Bronchial epithelial cell (primary cell): ENCODE results near the gene CD177. TPM values are rescaled to one million over a fixed set of nuclear protein-coding genes. Genes with fewer than 3 reads are reported as not detected.

ENCODE experiments used
- DNase-seq: peaks from one replicate; pipeline ENCODE4 v3.0.0-alpha.2; 2010; ENCODE audit warnings: low read depth
- FAIRE-seq: peaks from 2 replicates; lab custom pipeline; 2011; peaks lifted over from hg19 to GRCh38; lab: Jason Lieb, UNC
- H3K27me3 ChIP-seq: 2 replicates; pipeline ENCODE4 v1.5.1; 2011; ENCODE audit warnings: low read length; ENCODE audit not compliant: control insufficient read depth, insufficient read depth
- H3K36me3 ChIP-seq: 2 replicates; pipeline ENCODE4 v1.5.1; 2011; ENCODE audit warnings: low read length; ENCODE audit not compliant: control insufficient read depth, insufficient read depth
- H3K4me3 ChIP-seq: 2 replicates; pipeline ENCODE4 v1.5.1; 2011; ENCODE audit warnings: mild to moderate bottlenecking, low read depth, low read length, control low read depth
- CTCF ChIP-seq: IDR thresholded peaks from 2 replicates; pipeline ENCODE4 v1.5.1; 2011; ENCODE audit warnings: mild to moderate bottlenecking, moderate library complexity, low read length, control low read depth, inconsistent platforms; ENCODE audit not compliant: insufficient read depth, severe bottlenecking
- total RNA-seq: library from RNA; depleted of rRNA; stranded (reverse); fragments of >200 nt; gene quantifications from 2 replicates; pipeline ENCODE4 v1.2.1, GENCODE V29; 2014

CD177 gene
- total RNA-seq, 1 donor from 2014 or later, result 0.26 TPM

- DNase-seq (no peak), FAIRE-seq (no peak)
- no peaks in the 10 kb centered on the region for H3K27me3 ChIP-seq
- H3K36me3 ChIP-seq, result no peaks in the 10 kb centered on the region
- H3K4me3 ChIP-seq, result no peak overlapping the region
- no peak for TF ChIP-seq CTCF
Observed at GRCh38 chr19:43412441-43412840, 59.0 kb downstream of the CD177 start.

Other genes starting within 250 kb of the CD177 start
- gene PSG5, start 167.2 kb upstream of the CD177 start, total RNA-seq, result not detected in 2 replicates
- gene PSG4, start 148.0 kb upstream of the CD177 start, total RNA-seq, result 0.26 TPM in 1 of 2 replicates, not detected in the other
- not detected in 2 replicates for gene PSG9, start 84.2 kb upstream of the CD177 start, total RNA-seq
- gene TEX101, start 61.2 kb downstream of the CD177 start, total RNA-seq, result 0.26 TPM in 1 of 2 replicates, not detected in the other
- 6.6 and 87.9 TPM in 2 replicates for gene LYPD3, start 111.9 kb downstream of the CD177 start, total RNA-seq
- gene PHLDB3, start 151.1 kb downstream of the CD177 start, total RNA-seq, result 7.9 and 32.3 TPM in 2 replicates
- gene ETHE1, start 173.5 kb downstream of the CD177 start, total RNA-seq, result 179 and 183 TPM in 2 replicates
- not detected in 2 replicates for gene ZNF575, start 179.5 kb downstream of the CD177 start, total RNA-seq
- gene XRCC1, start 221.8 kb downstream of the CD177 start, total RNA-seq, result 8.3 and 10.5 TPM in 2 replicates
- 0.53 and 0.64 TPM in 2 replicates for gene PINLYP, start 222.1 kb downstream of the CD177 start, total RNA-seq
- 15.9 and 19.5 TPM in 2 replicates for gene IRGQ, start 242.4 kb downstream of the CD177 start, total RNA-seq
- gene ZNF576, start 242.9 kb downstream of the CD177 start, total RNA-seq, result 9.5 and 10.5 TPM in 2 replicates